H1 (cell line): ENCODE data around the gene NOP16. TPM values are rescaled to one million over a fixed set of nuclear protein-coding genes. Genes with fewer than 3 reads are reported as not detected.

ENCODE experiments used
- CTCF ChIA-PET: fragments of 300-600 bp; sonication (Branson Sonifier 250); formaldehyde crosslinking; loops from one replicate; lab custom pipeline; 2021; ENCODE audit not compliant: partially characterized antibody; lab: Charles Lee
- POLR2A ChIA-PET: fragments of 300-600 bp; sonication (Branson Sonifier 250); formaldehyde crosslinking; loops from one replicate; lab custom pipeline; 2021; ENCODE audit warnings: inconsistent platforms; ENCODE audit not compliant: partially characterized antibody; lab: Charles Lee
- DNase-seq, 2 experiments: peaks; one replicate each; pipeline versions ENCODE4 v3.0.0 to v3.0.0-alpha.2; 2010 to 2022; ENCODE audit warnings: low spot score in 2 of 2, low read depth in 1 of 2, mixed read lengths in 1 of 2
- FAIRE-seq: peaks from 2 replicates; lab custom pipeline; 2011; peaks lifted over from hg19 to GRCh38; lab: Jason Lieb, UNC
- H2AFZ ChIP-seq: 2 replicates; pipeline ENCODE4 v1.8.1; 2012; ENCODE audit warnings: low read length, inconsistent platforms
- H2AK5ac ChIP-seq: 2 replicates; pipeline ENCODE4 v1.6.1; 2013; ENCODE audit warnings: low read depth, low read length
- H2BK120ac ChIP-seq: replicated peaks from 2 replicates; pipeline ENCODE3; 2013; ENCODE audit warnings: low read depth, low read length, inconsistent platforms
- H2BK12ac ChIP-seq: 2 replicates; pipeline ENCODE4 v1.6.1; 2013; ENCODE audit warnings: low read depth, low read length
- H2BK15ac ChIP-seq: 2 replicates; pipeline ENCODE4 v1.6.1; 2013; ENCODE audit warnings: low read length
- H2BK20ac ChIP-seq: 2 replicates; pipeline ENCODE4 v1.6.1; 2013; ENCODE audit warnings: low read length
- H2BK5ac ChIP-seq: 2 replicates; pipeline ENCODE4 v1.6.1; 2013; ENCODE audit warnings: low read depth, low read length
- H3K14ac ChIP-seq: 2 replicates; pipeline ENCODE4 v1.6.1; 2013; ENCODE audit warnings: inconsistent platforms; ENCODE audit not compliant: insufficient read length
- H3K18ac ChIP-seq: 2 replicates; pipeline ENCODE4 v1.6.1; 2013; ENCODE audit warnings: low read length; ENCODE audit errors: extremely low read depth
- H3K23ac ChIP-seq: 2 replicates; pipeline ENCODE4 v1.6.1; 2013; ENCODE audit warnings: inconsistent platforms; ENCODE audit not compliant: insufficient read length
- H3K23me2 ChIP-seq: 2 replicates; pipeline ENCODE4 v1.6.1; 2013; ENCODE audit warnings: low read depth, low read length
- H3K27ac ChIP-seq: 2 replicates; pipeline ENCODE4 v1.6.1; 2011; ENCODE audit warnings: low read depth, low read length, inconsistent platforms
- H3K27me3 ChIP-seq, 4 experiments: replicated peaks in 1 of 4; 1 replicate in 1 of 4; 2 replicates in 3 of 4; pipeline versions ENCODE4 v1.6.1 to v1.8.1; 2011 to 2013; ENCODE audit warnings: low read length in 3 of 4, mild to moderate bottlenecking in 3 of 4, inconsistent platforms in 2 of 4, mixed read lengths in 2 of 4, moderate library complexity in 1 of 4; ENCODE audit not compliant: control insufficient read depth in 3 of 4, insufficient read depth in 3 of 4; ENCODE audit errors: extremely low read depth in 1 of 4
- H3K36me3 ChIP-seq, 4 experiments: 2 replicates each; pipeline versions ENCODE4 v1.6.1 to v1.8.1; 2011 to 2013; ENCODE audit warnings: mild to moderate bottlenecking in 4 of 4, low read length in 3 of 4, moderate library complexity in 2 of 4, control low read depth in 1 of 4, inconsistent platforms in 1 of 4; ENCODE audit not compliant: insufficient read depth in 4 of 4, control insufficient read depth in 2 of 4
- H3K4ac ChIP-seq: replicated peaks from 2 replicates; pipeline ENCODE3; 2013; ENCODE audit warnings: low read length, low read depth, mixed read lengths, inconsistent platforms; ENCODE audit not compliant: insufficient read length
- H3K4me1 ChIP-seq, 4 experiments: replicated peaks in 1 of 4; 1 replicate in 1 of 4; 2 replicates in 3 of 4; pipeline versions ENCODE4 v1.6.1 to v1.8.1; 2011 to 2013; ENCODE audit warnings: low read length in 3 of 4, inconsistent platforms in 2 of 4, mixed read lengths in 1 of 4; ENCODE audit not compliant: insufficient read depth in 4 of 4, control insufficient read depth in 3 of 4
- H3K4me2 ChIP-seq, 2 experiments: 2 replicates each; pipeline versions ENCODE4 v1.6.1 to v1.8.1; 2011 to 2013; ENCODE audit warnings: low read depth in 2 of 2, low read length in 2 of 2, control low read depth in 1 of 2, inconsistent platforms in 1 of 2, mild to moderate bottlenecking in 1 of 2; ENCODE audit not compliant: insufficient read depth in 1 of 2
- H3K4me3 ChIP-seq, 4 experiments: fragments of 200-600, 300-600 bp in 1 of 4; sonication (generic), shearing (Covaris generic), sonication (Bioruptor Twin) in 1 of 4; 2 replicates each; pipeline versions ENCODE4 v1.5.1 to v1.8.1; 2011 to 2016; ENCODE audit warnings: low read length in 4 of 4, low read depth in 3 of 4, control low read depth in 2 of 4, inconsistent platforms in 2 of 4, mild to moderate bottlenecking in 2 of 4, mixed read lengths in 1 of 4, moderate library complexity in 1 of 4; ENCODE audit not compliant: insufficient read depth in 2 of 4; ENCODE audit errors: extremely low read depth in 1 of 4
- H3K56ac ChIP-seq: replicated peaks from 2 replicates; pipeline ENCODE3; 2013; ENCODE audit warnings: low read depth, mild to moderate bottlenecking, mixed read lengths, low read length, inconsistent platforms; ENCODE audit not compliant: insufficient read length
- H3K79me1 ChIP-seq: 2 replicates; pipeline ENCODE4 v1.6.1; 2013; ENCODE audit warnings: low read depth, low read length, control low read depth
- H3K79me2 ChIP-seq, 2 experiments: 2 replicates each; pipeline versions ENCODE4 v1.6.1 to v1.8.1; 2012 to 2013; ENCODE audit warnings: low read length in 2 of 2, mild to moderate bottlenecking in 2 of 2, inconsistent platforms in 1 of 2; ENCODE audit not compliant: insufficient read depth in 2 of 2, control insufficient read depth in 1 of 2
- H3K9ac ChIP-seq, 4 experiments: replicated peaks in 1 of 4; 1 replicate in 1 of 4; 2 replicates in 3 of 4; pipeline versions ENCODE4 v1.6.1 to v1.8.1; 2011 to 2013; ENCODE audit warnings: low read depth in 3 of 4, low read length in 3 of 4, control low read depth in 2 of 4, mild to moderate bottlenecking in 2 of 4, moderate library complexity in 2 of 4, inconsistent platforms in 1 of 4; ENCODE audit errors: extremely low read depth in 1 of 4
- H3K9me3 ChIP-seq, 2 experiments: 2 replicates each; pipeline versions ENCODE4 v1.6.1 to v1.8.1; 2012 to 2013; ENCODE audit warnings: mild to moderate bottlenecking in 2 of 2, moderate library complexity in 2 of 2, control low read depth in 1 of 2, inconsistent platforms in 1 of 2, low read depth in 1 of 2, low read length in 1 of 2, mixed read lengths in 1 of 2; ENCODE audit not compliant: insufficient read depth in 2 of 2
- H4K20me1 ChIP-seq, 2 experiments: replicated peaks in 1 of 2; 2 replicates each; pipeline versions ENCODE3 to v1.8.1; 2011 to 2013; ENCODE audit warnings: inconsistent platforms in 2 of 2, low read length in 2 of 2, mild to moderate bottlenecking in 1 of 2; ENCODE audit not compliant: insufficient read depth in 2 of 2, control insufficient read depth in 1 of 2
- H4K5ac ChIP-seq: 2 replicates; pipeline ENCODE4 v1.6.1; 2013; ENCODE audit warnings: low read length, low read depth, mixed read lengths, inconsistent platforms; ENCODE audit not compliant: insufficient read length
- H4K8ac ChIP-seq: 2 replicates; pipeline ENCODE4 v1.8.0; 2013; ENCODE audit warnings: mild to moderate bottlenecking, moderate library complexity, low read length, inconsistent platforms; ENCODE audit not compliant: insufficient read depth; ENCODE audit errors: extremely low read depth
- H4K91ac ChIP-seq: replicated peaks from 2 replicates; pipeline ENCODE3; 2013; ENCODE audit warnings: low read length, mixed read lengths, inconsistent platforms; ENCODE audit not compliant: insufficient read length
- CBX8 ChIP-seq: fragments of 300-800, 300-1000 bp; sonication (generic); IDR thresholded peaks from 2 replicates; pipeline ENCODE4 v1.7.1; 2016; ENCODE audit warnings: low read depth, low read length, borderline replicate concordance
- CHD1 ChIP-seq: IDR thresholded peaks from 2 replicates; pipeline ENCODE4 v1.6.1; 2012; ENCODE audit warnings: low read depth, low read length, improper control_type of control experiment
- HDAC2 ChIP-seq, 2 experiments: fragments of 300-600 bp in 1 of 2; sonication (generic) in 1 of 2; IDR thresholded peaks; 2 replicates each; pipeline ENCODE4 v1.6.1; 2011 to 2012; ENCODE audit warnings: low read depth in 2 of 2, low read length in 2 of 2, mild to moderate bottlenecking in 2 of 2, moderate library complexity in 2 of 2, borderline replicate concordance in 1 of 2, inconsistent platforms in 1 of 2
- JUN ChIP-seq: IDR thresholded peaks from 2 replicates; pipeline ENCODE4 v1.6.1; 2011; ENCODE audit warnings: low read depth, mild to moderate bottlenecking, improper control_type of control experiment, low read length
- KDM5A ChIP-seq: fragments of 200-600 bp; IDR thresholded peaks from 2 replicates; pipeline ENCODE4 v1.7.1; 2012; ENCODE audit warnings: mild to moderate bottlenecking, low read length, inconsistent platforms, mixed read lengths
- NRF1 ChIP-seq: IDR thresholded peaks from 2 replicates; pipeline ENCODE4 v1.6.1; 2011; ENCODE audit warnings: mild to moderate bottlenecking, low read depth, low read length, improper control_type of control experiment
- PHF8 ChIP-seq: fragments of 200-600 bp; sonication (generic); conservative IDR thresholded peaks from 2 replicates; pipeline ENCODE4 v1.7.1; 2012; ENCODE audit warnings: low read depth, mild to moderate bottlenecking, inconsistent platforms, low read length, moderate library complexity
- POLR2A ChIP-seq, 2 experiments: IDR thresholded peaks; 1 replicate in 1 of 2; 2 replicates in 1 of 2; pipeline ENCODE4 v1.6.1; 2011; ENCODE audit warnings: low read depth in 2 of 2, low read length in 2 of 2, mild to moderate bottlenecking in 2 of 2; ENCODE audit errors: control extremely low read depth in 1 of 2
- POU5F1 ChIP-seq: IDR thresholded peaks from 2 replicates; pipeline ENCODE4 v1.6.1; 2011; ENCODE audit warnings: low read depth, mild to moderate bottlenecking, low read length, moderate library complexity
- RFX5 ChIP-seq: IDR thresholded peaks from 2 replicates; pipeline ENCODE4 v1.6.1; 2011; ENCODE audit warnings: low read depth, low read length, improper control_type of control experiment, borderline replicate concordance
- RXRA ChIP-seq: IDR thresholded peaks from 2 replicates; pipeline ENCODE4 v1.6.1; 2011; ENCODE audit warnings: low read depth, mild to moderate bottlenecking, low read length, moderate library complexity; ENCODE audit not compliant: insufficient read depth
- SAP30 ChIP-seq: fragments of 300-600 bp; sonication (generic); IDR thresholded peaks from 2 replicates; pipeline ENCODE4 v1.7.1; 2012; ENCODE audit warnings: low read length, moderate library complexity, mild to moderate bottlenecking, inconsistent platforms; ENCODE audit not compliant: insufficient read depth, insufficient replicate concordance
- WGBS, 2 experiments: shearing (Covaris generic) in 1 of 2; methylation state at CpG; one replicate each; pipeline versions ENCODE4 v1.1.6 to v1.1.7; 2013 to 2015; ENCODE audit warnings: low lambda C conversion rate in 2 of 2, mixed read lengths in 2 of 2, inconsistent platforms in 1 of 2, low coverage in 1 of 2, missing lambda C conversion rate in 1 of 2; ENCODE audit not compliant: insufficient replicate concordance in 2 of 2, insufficient coverage in 1 of 2, insufficient read length in 1 of 2; ENCODE audit errors: extremely low coverage in 1 of 2, missing lambda C conversion rate in 1 of 2; 5-methylcytosine and 5-hydroxymethylcytosine counted together
- polyA plus RNA-seq, 7 experiments: library from polyadenylated mRNA; depleted of rRNA in 3 of 7; stranded (reverse) in 5 of 7; unstranded in 2 of 7; fragments of >200 nt in 5 of 7; fragments of 200-250 nt in 2 of 7; gene quantifications; 1 replicate in 5 of 7; 2 replicates in 1 of 7; 4 replicates in 1 of 7; pipeline versions ENCODE4 v1.2.1 to v1.2.3, GENCODE V29; 2011 to 2013; ENCODE audit warnings: missing spikeins in 2 of 7, mixed read lengths in 2 of 7
- total RNA-seq: library from RNA; stranded (reverse); fragmentation: NEBNext Ultra II Directional; extraction: Animal tissue kit (Norgen Biotek cat#: 25700); gene quantifications from 2 replicates; pipeline ENCODE4 v1.2.1, GENCODE V29; 2021

NOP16 gene
- total and polyA plus RNA-seq, 2 of the 8 experiments (the other 6 are each of a cell fraction or from before 2014, with no cell fraction given) = 46.9 to 65.2 TPM

GRCh38 chr5:176407456-176408251, 19.3 kb upstream of the NOP16 start:
- no peak overlapping the region for H3K18ac ChIP-seq
- no peaks in the 10 kb centered on the region for H3K23me2 ChIP-seq
- H3K4me1 ChIP-seq = no peaks in the 10 kb centered on the region; a peak in 1 of 7 replicates
- no peak overlapping the region for H3K9ac ChIP-seq
- no peak overlapping the region for H3K4ac ChIP-seq
- H3K4me2 ChIP-seq = no peak overlapping the region
- H3K56ac ChIP-seq = no peak overlapping the region
- WGBS, 2 experiments = 85% methylated on average over 6 of the region's 6 CpGs; no CpG with 5 or more reads in 1 of the 2 experiments
- H2BK120ac ChIP-seq = no peak overlapping the region
- H3K27ac ChIP-seq = no peak overlapping the region
- POLR2A ChIA-PET = interaction anchor here (1.2 to 7.7 kb wide), 5 partner anchors 9 to 128 kb away, joined by 3 to 57 read pairs (median 5); partner anchors contain the start of genes CLTB, HIGD2A, NOP16 and RNF44
- H2BK20ac ChIP-seq = no peak overlapping the region
- H2BK5ac ChIP-seq = no peak overlapping the region
- no peak for DNase-seq
- H3K14ac ChIP-seq = no peak overlapping the region
- FAIRE-seq = no peak
- H2BK12ac ChIP-seq = no peak overlapping the region
- no peak overlapping the region for H4K5ac ChIP-seq
- no peak overlapping the region for H3K4me3 ChIP-seq
- 0 out of 8 replicates have a peak, but pooled peaks cover 0 to 2% (median 0%) of the 10 kb centered on the region in 4 experiments for H3K36me3 ChIP-seq
- H3K23ac ChIP-seq = no peak overlapping the region
- no peak overlapping the region for H2AFZ ChIP-seq
- H3K79me1 ChIP-seq = no peaks in the 10 kb centered on the region
- H4K20me1 ChIP-seq = no peaks in the 10 kb centered on the region
- no peak overlapping the region for H4K91ac ChIP-seq
- H4K8ac ChIP-seq = no peak overlapping the region
- no peaks in the 10 kb centered on the region for H3K79me2 ChIP-seq
- H3K9me3 ChIP-seq = no peaks in the 10 kb centered on the region
- CTCF ChIA-PET = interaction anchor here (0.6 to 6.4 kb wide), 11 partner anchors 9 to 158 kb away, joined by 3 to 83 read pairs (median 5); partner anchors contain the start of gene CLTB
- H2AK5ac ChIP-seq = no peak overlapping the region
- no peaks in the 10 kb centered on the region for H3K27me3 ChIP-seq
- no peak overlapping the region for H2BK15ac ChIP-seq
- TF ChIP-seq JUN (no peak), POLR2A (IDR thresholded peaks at IDR 0.05; ENCODE audit: control extremely low read depth in 1 of 2, low read depth in 2 of 2, low read length in 2 of 2) (no peak), HDAC2 (IDR thresholded peaks at IDR 0.05; ENCODE audit: borderline replicate concordance in 1 of 2, low read depth in 2 of 2, low read length in 2 of 2) (no peak), RFX5 (no peak), POU5F1 (no peak), NRF1 (no peak), CHD1 (no peak), SAP30 (no peak), PHF8 (no peak), KDM5A (no peak), RXRA (no peak), CBX8 (no peak)
